Measurements from ENCODE around the gene MSH3.
"Not testable (repeated sequence)": the region's sequence is repeated elsewhere in the genome, so short reads cannot be mapped to it uniquely, and the experiment has no call there.

MSH3 gene

DNA sequence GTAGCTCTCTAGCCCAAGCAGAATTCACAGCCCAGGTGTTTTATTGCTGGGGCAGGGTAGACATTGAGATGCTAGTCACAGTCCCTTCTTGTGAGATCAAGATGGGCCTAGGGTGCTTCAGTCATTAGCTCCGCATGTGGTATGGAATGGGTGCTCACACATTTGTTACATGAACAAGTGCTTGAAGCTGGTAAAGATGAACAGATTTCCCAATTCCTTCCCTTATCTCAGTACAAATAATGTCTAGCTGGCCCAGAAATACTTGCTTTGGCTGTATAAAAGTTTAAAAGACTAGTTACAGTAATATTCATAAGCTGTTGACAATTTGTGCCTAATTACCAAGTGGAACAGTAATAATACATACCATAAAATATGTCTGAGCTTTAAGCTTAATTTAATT, 143.7 kb downstream of the MSH3 start:
- DNase-seq: no peak

DNA sequence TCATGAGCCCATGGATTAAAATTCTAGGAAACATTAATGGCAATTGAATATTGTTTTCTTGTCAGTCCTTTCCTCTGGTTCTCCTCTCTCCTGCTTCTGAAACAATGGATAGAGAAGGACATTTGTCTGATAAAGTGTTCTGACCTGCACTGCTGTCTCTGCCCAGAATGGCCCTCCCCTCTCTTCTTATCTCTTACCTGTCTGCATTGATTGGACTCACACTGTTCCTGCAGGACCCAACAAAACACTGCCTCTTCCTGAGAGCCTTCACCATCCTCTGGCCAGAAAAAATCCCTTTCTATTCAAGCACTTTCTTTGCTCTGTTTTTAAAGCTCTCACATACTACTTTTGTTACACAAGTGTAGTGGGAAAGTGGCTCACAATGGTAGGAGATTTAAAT, 144.2 kb downstream of the MSH3 start:
- no peak for DNase-seq

DNA sequence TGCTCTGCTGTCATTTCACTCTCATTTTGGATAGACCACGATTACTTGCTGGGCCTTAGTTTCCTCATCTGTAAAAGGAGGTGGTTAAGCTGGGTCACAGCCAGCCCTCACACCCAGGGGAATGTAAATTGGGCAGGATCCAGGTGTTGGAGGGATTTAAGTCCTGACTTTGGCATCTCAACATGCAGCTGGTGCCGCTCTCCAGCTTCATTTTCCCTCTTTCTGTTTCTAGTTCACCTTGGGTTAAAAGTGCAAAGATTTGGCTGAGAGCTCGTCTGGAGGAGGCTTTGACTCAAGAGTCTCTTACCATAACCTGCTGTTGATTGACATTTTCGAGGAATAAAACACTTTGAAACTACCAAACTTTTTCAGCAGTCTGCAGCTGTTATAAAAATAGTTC, 144.6 kb downstream of the MSH3 start:
- no peak for DNase-seq

DNA sequence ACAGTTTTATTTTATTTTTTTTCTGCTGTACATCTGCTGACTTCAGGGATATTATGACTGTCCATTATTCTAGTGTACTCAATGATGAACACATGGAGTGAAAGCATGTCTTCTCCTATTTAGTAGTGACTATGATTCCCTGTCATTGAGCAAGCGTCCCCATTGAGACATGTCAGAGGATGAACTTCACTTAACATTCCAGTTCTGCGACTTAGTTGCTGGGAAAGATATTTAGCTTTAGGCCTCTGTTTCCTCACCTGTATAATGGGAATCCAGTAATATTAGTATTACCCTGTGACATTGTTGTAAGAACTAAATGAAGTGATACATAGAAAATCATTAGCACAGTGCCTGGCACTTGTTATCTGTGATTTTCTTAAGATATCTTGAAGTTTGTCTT, 145.1 kb downstream of the MSH3 start:
- no peak for DNase-seq

DNA sequence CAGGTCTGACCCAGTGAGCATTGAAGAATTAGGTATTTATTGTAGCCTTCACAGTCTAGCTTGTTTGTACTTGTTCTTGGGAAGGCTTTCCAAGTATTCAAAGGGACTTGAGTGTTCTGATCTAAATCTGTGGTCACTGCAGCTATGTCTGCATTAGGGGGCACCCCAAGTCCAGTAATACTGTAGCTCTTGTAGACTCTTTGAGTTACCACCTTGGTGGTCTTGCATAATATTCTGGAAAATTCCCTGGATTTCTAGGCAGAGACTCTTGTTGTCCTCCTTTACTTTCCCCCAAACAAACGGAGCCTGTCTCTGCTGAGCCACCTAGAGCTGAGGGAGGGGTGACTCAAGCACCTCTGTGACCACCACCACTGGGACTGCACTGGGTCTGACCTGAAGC, 149.9 kb downstream of the MSH3 start:
- no peak for DNase-seq

DNA sequence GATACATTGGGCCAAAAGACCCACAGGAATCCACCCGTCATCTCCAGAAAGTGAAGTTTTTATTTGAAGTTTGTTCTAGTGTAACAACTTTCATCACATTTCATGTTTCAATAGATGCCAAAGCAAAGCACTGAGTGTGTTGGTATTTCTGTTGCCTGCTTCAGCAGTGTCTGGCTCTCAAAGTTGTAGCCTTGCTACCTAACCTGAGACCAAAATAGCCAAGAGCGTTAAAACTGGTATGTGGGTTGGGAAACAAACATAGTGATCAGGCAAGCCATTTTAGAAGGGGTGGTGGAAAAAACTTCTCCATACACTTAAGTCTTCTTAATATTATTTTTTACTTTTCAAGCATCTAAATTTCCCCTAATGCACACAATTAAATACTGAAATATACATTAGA, 150.6 kb downstream of the MSH3 start:
- DNase-seq: no peak

DNA sequence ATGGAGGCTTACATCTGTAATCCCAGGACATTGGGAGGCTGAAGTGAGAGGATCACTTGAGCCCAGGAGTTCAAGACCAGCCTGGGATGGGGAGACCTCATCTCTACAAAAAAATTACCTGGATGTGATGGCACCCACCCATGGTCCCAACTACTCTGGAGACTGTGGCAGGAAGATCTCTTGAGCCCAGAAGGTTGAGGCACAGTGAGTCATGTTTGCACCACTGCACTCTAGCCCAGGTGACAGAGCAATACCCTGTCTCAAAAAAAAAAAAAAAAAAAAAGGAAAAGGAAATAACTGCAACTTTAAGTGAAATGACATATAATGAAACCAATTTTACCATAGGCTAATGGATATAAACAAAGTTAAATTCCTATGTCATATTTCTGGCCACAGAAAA, 152.5 kb downstream of the MSH3 start:
- DNase-seq: peak in 1 of 5 experiments; percentile 11

DNA sequence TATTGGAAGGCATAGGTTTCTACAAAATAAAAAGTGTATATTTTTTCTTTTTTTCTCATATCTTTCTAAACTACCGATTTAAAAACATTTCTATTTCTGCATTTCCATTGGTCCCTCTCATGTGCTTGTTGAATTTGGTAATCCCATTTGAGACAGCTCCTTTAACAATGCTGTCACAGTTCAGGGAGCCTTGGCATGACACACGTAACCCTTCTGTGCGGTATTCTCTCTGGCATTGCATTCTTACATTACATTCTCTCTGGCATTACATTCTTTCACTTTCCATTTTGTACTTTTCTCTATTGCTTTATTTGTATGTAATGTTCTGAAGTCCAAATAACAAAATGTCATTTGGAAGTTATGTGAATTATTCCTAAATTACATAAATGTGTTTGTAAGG, 155.0 kb downstream of the MSH3 start:
- DNase-seq: no peak

DNA sequence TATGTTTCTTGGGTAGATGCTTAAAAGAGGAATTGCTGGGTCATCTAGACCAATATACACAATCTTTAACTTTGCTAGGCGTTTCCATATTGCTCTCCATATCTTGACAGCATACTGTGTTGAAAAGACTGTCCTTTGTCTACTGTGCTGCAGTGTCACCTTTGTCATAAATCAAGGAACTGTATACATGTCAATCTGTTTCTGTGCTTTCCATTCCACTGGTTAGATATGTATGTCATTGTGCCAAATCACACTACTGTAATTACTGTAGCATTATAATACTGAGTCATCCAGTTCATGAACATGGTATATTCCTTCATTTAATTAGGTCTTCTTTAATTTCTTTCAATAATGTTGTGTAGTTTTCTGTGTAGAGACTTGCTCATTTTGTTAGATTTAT, 156.0 kb downstream of the MSH3 start:
- peak in 1 of 5 experiments; percentile 26 for DNase-seq

DNA sequence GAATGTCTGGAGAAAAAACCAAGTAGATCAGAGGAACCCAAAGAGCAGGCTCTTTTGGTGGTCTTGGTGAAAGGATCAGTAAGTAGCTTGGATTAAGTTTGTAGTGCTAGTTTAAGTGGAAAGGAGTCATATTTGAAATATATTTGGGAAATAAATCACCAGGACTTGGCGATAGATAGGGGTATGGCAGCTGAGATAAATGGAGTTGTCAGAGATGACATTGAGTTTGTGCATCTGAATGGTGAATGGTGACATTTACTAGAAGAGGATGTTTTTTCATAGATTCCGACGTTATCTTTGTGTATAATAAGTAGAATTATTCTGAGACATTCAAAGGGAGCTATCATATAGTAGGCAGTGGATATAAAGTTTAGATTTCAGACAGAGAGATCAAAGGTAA, 162.1 kb downstream of the MSH3 start:
- no peak for DNase-seq

DNA sequence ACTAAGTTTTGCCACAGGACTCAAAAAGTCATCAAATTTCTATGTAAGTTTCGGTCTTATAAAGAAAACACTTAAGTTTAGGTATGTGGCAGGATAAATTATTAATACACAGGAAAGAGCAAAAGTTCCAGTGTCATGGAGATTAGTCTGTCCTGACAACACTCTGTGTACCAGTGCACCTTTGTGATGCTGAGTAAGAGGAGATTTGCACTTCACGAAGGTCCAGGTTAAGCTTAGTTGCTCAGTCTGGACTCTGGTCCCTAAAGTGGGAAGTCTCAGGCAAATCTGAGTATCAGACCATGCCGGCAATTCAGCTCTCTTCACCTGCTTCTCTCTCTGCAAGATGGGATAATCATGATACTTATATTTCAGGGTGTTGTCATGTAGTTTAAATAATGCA, 166.2 kb downstream of the MSH3 start:
- no peak for DNase-seq

DNA sequence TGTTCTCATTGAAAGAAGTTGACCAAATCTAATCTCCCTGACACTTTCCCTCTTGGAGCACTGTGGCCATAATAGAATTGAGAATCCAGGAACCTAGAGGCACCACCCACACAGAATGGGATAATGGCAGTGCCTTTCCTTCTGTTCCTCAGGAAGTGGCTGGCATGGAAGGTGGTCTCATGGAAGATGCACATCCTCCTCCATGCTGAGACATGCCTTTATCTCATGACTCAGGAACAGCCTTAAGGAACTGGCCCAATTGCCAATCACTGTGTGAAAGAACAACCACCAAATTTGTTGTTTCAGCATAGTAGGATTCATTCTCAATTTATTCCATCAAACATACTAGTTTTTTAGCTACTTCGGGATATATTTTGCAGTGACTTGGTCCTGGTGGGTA, 168.2 kb downstream of the MSH3 start:
- no peak for DNase-seq

DNA sequence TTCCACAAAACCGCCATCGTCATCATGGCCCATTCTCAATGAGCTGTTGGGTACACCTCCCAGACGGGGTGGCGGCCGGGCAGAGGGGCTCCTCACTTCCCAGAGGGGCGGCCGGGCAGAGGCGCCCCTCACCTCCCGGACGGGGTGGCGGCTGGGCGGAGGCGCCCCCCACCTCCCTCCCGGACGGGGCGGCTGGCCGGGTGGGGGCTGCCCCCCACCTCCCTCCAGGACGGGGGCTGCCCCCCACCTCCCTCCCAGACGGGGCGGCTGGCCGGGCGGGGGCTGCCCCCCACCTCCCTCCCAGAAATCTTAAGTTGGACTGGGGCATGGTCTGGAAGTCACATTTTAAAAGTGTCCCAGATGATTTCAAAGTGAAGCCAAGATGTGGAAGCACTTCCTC, 169.7 kb downstream of the MSH3 start:
- DNase-seq: not testable (repeated sequence)

DNA sequence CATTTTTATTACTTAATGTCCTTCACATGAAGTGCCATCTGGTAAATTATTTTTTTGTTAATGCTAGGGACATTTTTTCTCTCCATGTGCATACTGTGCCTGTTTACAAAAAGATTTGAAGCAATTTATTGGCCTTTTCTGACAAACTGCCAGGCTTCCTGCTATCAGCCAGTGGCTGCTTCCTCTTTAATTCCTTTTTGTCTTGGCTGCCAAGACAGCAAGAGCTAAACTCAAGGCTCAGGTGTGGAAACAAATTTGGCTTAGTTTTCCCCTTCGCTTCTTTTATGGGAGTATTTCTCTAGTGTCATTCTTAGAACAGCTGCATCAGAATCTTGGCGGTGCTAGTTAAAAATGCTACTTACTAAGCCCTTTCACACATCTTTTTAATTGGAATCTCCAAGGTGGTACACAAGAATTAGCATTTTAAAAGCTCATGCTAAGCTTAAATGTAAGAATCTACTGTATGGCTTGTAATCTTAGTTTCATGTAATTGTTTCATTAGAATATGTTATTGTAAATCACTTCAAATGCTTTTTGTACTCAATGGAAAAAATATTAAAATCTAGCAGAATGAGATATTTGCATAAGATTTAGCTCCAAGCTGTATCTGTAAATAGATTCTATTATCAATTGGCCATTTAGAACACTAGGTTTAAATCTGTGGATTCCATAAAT, 171.5 kb downstream of the MSH3 start:
- DNase-seq: no peak

DNA sequence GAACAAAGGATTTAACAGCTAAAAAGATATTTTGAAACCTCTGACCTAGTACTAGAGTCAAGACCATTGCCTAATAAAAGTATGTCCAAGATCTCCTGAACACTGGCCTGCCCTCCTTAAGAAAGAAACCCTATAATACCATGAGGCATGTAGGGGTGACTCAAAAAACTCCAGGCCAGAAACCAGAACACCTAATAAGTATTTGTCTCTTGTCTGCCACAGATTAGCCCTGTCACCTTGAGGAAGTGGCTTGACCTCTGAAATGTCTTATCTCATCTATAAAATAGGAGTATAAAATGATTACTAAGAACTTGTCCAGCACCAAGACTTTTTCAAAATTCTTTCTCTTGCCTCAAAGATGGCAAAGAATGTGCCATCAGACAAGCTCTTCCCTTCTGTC, 180.3 kb downstream of the MSH3 start:
- DNase-seq: no peak

DNA sequence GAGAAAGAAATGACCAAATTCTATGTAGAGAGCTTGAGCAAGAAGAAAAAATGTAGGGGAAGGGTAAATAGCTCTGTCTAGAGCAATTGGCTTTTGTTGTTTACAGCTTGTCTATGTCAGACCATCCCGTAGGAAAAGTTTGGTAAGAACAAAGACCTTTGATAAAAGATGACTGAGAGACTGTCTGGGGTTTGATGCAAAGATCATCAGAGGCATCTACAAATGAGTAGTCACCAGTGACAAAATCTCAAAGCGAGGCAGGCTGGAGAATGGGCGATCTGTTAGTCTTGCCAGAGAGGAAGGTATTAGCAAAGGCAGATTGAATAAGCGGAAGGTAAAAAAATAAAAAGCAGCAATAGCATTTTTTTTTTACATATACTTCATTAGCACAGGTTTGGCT, 180.7 kb downstream of the MSH3 start:
- no peak for DNase-seq

DNA sequence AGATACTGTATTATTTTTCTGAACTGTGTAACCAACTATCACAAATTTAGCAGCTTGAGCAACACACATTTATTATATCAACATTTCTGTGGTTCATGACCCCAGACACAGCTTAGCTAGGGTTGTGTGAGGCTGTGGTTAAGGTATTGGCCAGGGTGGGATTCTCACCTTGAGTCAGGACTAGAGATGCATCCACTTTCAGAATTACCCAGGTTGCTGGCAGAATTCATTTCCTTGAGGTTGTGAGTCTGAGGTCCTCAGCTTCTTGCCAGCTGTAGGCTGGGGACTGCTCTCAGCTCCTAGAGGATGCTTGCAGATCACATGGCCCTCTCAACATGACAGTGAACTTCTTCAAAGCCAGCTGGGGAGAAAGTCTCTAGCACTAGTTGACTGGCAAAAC, 183.2 kb downstream of the MSH3 start:
- peak in 2 of 5 experiments; percentile 14 to 80 for DNase-seq

DNA sequence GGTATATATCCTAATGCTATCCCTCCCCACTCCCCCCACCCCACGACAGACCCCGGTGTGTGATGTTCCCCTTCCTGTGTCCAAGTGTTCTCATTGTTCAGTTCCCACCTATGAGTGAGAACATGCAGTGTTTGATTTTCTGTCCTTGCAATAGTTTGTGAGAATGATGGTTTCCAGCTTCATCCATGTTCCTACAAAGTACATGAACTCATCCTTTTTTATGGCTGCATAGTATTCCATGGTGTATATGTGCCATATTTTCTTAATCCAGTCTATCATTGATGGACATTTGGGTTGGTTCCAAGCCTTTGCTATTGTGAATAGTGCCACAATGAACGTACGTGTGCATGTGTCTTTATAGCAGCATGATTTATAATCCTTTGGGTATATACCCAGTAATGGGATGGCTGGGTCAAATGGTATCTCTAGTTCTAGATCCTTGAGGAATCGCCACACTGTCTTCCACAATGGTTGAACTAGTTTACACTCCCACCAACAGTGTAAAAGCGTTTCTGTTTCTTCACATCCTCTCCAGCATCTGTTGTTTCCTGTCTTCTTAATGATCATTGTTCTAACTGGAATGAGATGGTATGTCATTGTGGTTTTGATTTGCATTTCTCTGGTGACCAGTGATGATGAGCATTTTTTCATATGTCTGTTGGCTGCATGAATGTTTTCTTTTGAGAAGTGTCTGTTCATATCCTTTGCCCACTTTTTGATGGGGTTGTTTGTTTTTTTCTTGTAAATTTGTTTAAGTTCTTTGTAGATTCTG, 186.8 kb downstream of the MSH3 start:
- DNase-seq: not testable (repeated sequence)

DNA sequence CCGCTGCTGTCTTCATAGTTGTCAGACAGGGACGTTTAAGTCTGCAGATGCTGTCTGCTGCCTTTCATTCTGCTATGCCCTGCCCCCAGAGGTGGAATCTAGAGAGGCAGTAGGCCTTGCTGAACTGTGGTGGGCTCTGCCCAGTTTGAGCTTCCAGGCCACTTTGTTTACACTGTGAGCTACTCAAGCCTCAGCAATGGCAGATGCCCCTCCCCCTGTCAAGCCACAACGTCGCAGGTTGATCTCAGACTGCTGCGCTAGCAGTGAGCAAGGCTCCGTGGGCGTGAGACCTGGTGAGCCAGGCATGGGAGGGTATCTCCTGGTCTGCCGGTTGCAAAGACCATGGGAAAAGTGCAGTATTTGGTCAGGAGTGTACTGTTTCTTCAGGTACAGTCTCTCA, 192.0 kb downstream of the MSH3 start:
- DNase-seq: not testable (repeated sequence)

DNA sequence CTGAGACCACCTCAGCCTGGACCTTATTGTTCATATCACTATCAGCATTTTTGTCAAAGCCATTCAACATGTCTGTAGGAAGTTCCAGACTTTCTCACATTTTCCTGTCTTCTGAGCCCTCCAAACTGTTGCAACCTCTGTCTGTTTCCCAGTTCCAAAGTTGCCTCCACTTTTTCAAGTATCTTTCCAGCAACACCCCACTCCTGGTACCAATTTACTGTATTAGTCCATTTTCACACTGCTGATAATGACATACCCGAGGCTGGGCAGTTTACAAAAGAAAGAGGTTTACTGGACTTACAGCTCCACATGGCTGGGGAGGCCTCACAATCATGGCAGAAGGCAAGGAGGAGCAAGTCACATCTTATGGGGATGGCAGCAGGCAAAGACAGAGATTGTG, 195.7 kb downstream of the MSH3 start:
- DNase-seq: not testable (repeated sequence)

DNA sequence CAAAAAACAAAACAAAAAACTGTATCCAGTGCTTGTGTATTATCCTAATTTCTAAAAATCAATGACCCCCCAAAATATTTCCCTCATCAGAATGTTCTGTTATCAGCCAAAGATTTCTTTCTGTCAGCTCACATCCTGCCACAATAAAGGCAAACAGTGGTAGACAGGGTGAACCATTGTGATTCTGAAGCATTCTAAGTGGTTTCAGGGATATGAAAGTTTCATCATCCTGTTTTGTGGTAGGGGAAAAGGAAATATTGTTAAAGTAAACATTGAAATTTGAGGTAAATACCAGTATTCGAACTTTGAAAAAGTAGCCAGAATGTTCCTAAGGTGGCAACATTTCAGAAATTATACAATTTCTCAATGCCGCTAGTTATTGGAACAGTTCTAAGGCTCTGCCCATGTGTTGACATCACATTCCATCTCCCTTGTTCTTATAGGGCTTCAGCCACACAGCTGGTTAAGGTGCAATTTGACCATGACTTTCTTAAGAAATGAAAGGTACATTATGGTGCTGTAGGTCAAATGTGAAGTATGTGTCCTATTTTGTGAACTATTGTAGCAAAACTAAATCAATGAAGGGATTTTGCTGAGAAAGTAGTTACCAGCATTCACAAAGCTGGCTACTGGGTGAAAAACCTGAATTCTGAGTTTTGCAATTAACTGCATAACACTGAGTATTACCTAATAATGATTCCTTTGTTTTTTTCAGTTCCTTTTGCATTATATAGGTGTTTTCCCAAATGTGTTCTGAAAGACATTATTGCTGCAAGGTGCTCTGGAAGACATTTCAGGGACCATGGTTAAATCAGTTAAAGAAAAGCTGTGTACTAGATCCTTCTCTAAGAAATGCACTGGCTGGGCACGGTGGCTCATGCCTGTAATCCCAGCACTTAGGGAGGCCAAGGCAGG, 198.1 kb downstream of the MSH3 start:
- no peak for DNase-seq

DNA sequence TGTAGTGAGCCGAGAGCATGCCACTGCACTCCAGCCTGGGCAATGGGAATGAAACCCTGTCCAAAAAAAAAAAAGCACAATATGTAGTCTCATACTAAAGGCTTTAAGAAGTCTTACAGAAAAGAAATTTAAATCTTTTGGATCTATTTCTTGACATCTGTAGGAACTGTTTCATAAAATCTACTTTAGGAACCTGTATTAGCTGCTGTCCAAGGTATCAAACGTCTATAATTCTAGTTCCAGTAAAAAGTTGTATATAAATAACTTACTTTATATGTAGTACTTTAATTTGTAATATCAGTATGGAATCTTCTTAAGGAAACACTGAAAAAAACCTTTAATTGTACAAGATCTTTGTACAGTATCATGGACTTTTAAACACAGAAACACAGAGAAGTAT, 199.0 kb downstream of the MSH3 start:
- DNase-seq: no peak

DNA sequence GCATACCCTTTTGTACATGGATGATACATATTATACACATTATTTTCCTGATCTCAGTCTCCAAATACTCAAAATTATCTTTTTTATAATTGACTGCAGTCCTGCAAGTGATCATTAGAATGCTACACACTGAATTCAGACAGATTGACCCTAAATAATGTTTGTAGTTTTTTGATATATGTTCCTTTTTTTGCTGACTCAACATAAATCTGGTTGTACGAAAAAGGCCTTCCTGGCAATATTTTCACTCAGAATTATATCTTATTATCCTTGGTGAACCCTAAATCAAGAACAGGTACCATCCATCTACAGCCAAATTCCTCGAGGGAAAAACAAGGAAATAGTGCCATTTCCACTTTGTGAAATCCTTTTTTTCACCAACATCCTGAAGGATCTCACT, 200.1 kb downstream of the MSH3 start:
- DNase-seq: no peak
